T-helper 17 cell (primary cell): Measurements from ENCODE around the gene NLK. TPM values are rescaled to one million over a fixed set of nuclear protein-coding genes. Genes with fewer than 3 reads are reported as not detected.
"Not testable (repeated sequence)": the region's sequence is repeated elsewhere in the genome, so short reads cannot be mapped to it uniquely, and the experiment has no call there.

ENCODE experiments used
- ATAC-seq: fragments of 150-1000 bp; cut with Tn5 transposase; 2 replicates; pipeline ENCODE4 v1.10.0; 2021; ENCODE audit warnings: mild to moderate bottlenecking, moderate library complexity
- DNase-seq, 3 donors: peaks; one replicate each; pipeline versions ENCODE4 v3.0.0 to v3.0.0-alpha.2; 2020 to 2021
- H3K9me3 ChIP-seq: one replicate; pipeline ENCODE4 v1.7.0; 2013; ENCODE audit warnings: low read length, mild to moderate bottlenecking; ENCODE audit not compliant: control insufficient read depth, poor library complexity, severe bottlenecking
- H3K27ac Mint-ChIP-seq: one replicate; pipeline ENCODE4 v1.8.0; 2022; ENCODE audit warnings: mild to moderate bottlenecking, moderate library complexity, mixed read lengths
- H3K27me3 Mint-ChIP-seq: one replicate; pipeline ENCODE4 v1.8.0; 2022; ENCODE audit warnings: mixed read lengths
- H3K36me3 Mint-ChIP-seq: one replicate; pipeline ENCODE4 v1.8.0; 2022; ENCODE audit warnings: low read depth, mixed read lengths
- H3K4me1 Mint-ChIP-seq: one replicate; pipeline ENCODE4 v1.8.0; 2022; ENCODE audit warnings: mild to moderate bottlenecking, mixed read lengths
- H3K4me3 Mint-ChIP-seq: one replicate; pipeline ENCODE4 v1.8.0; 2022; ENCODE audit warnings: mild to moderate bottlenecking, moderate library complexity, mixed read lengths
- total RNA-seq, 4 donors: library from RNA in 2 of 4; stranded (reverse) in 2 of 4; gene quantifications; one replicate each; pipeline ENCODE4 v1.2.3 and lab custom pipeline; 2022 to 2026

NLK gene
- total RNA-seq, 2 donors from 2014 or later, result 12.3 to 15.1 TPM

GRCh38 chr17:28139822-28140221, 97.3 kb downstream of the NLK start:
- Mint-ChIP-seq H3K4me3 (no peak overlapping the region), H3K27ac (no peak overlapping the region), H3K36me3 (peaks cover 3% of the 10 kb centered on the region), H3K4me1 (no peaks in the 10 kb centered on the region), H3K27me3 (no peaks in the 10 kb centered on the region)
- H3K9me3 ChIP-seq, result no peaks in the 10 kb centered on the region
- ATAC-seq, result no peak
- no peak for DNase-seq

DNA sequence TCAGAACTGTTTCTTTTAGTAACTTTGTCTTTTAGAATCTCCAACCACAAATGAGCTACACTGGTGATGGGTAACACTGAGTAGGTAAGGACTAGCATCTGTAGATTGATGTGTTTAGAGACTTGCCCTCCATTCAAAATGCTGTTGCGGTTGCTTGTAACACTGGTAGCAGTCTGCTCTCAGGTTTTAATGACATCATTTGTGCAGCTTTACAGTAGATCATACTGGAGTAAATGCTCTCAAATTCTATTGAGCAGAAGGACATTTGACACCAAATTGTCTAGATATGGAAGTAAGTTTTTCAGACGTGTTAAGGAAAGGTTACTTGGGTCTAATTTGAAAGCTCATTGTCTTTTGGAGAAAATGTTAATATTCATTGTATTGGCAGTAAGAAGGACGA, 98.8 kb downstream of the NLK start:
- H3K27me3 Mint-ChIP-seq, result no peaks in the 10 kb centered on the region
- H3K9me3 ChIP-seq, result no peaks in the 10 kb centered on the region
- ATAC-seq (no peak), DNase-seq (no peak)
- H3K4me1 Mint-ChIP-seq, result no peaks in the 10 kb centered on the region
- no peak overlapping the region for H3K27ac Mint-ChIP-seq
- peaks cover 3% of the 10 kb centered on the region for H3K36me3 Mint-ChIP-seq
- no peak overlapping the region for H3K4me3 Mint-ChIP-seq

GRCh38 chr17:28141773-28142172, 99.3 kb downstream of the NLK start:
- Mint-ChIP-seq H3K4me1 (no peaks in the 10 kb centered on the region), H3K27me3 (no peaks in the 10 kb centered on the region), H3K36me3 (peaks cover 3% of the 10 kb centered on the region), H3K27ac (no peak overlapping the region), H3K4me3 (no peak overlapping the region)
- DNase-seq, result no peak
- H3K9me3 ChIP-seq, result no peaks in the 10 kb centered on the region
- ATAC-seq, result no peak

GRCh38 chr17:28142305-28142704, 99.8 kb downstream of the NLK start:
- no peaks in the 10 kb centered on the region for H3K9me3 ChIP-seq
- H3K27me3 Mint-ChIP-seq, result no peaks in the 10 kb centered on the region
- H3K4me1 Mint-ChIP-seq, result no peaks in the 10 kb centered on the region
- ATAC-seq (no peak), DNase-seq (no peak)
- H3K4me3 Mint-ChIP-seq, result no peak overlapping the region
- H3K27ac Mint-ChIP-seq, result no peak overlapping the region
- H3K36me3 Mint-ChIP-seq, result peaks cover 3% of the 10 kb centered on the region

DNA sequence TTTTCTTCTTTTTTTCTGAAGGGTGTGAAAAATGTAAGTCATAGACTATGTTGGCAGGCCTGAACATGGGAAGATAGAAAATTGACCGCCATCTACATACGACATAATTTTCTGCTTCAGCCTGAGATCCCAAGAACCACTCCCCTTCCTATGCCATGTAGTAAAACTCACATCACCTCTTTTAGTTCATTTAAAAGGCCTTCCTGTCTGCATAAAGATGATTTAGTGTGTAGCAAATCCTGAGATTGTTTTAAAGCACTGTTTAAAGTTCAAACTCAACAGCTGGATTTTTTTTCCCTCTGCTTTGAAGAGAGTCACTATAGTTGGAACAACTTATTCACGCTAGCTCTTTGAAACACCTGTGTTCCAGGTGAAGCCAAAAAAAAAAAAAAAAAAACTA, 101.5 kb downstream of the NLK start:
- H3K4me1 Mint-ChIP-seq, result no peaks in the 10 kb centered on the region
- H3K36me3 Mint-ChIP-seq, result peaks cover 3% of the 10 kb centered on the region
- H3K27me3 Mint-ChIP-seq, result no peaks in the 10 kb centered on the region
- H3K27ac Mint-ChIP-seq, result no peak overlapping the region
- no peaks in the 10 kb centered on the region for H3K9me3 ChIP-seq
- ATAC-seq (no peak), DNase-seq (no peak)
- H3K4me3 Mint-ChIP-seq, result no peak overlapping the region

- DNase-seq, result no peak
- no peak for ATAC-seq
- no peaks in the 10 kb centered on the region for H3K9me3 ChIP-seq
- Mint-ChIP-seq H3K4me3 (no peak overlapping the region), H3K27me3 (no peaks in the 10 kb centered on the region), H3K36me3 (peaks cover 2% of the 10 kb centered on the region), H3K27ac (no peak overlapping the region), H3K4me1 (peaks cover 3% of the 10 kb centered on the region)
These were observed 102.9 kb downstream of the NLK start for GRCh38 chr17:28145348-28145747.

DNA sequence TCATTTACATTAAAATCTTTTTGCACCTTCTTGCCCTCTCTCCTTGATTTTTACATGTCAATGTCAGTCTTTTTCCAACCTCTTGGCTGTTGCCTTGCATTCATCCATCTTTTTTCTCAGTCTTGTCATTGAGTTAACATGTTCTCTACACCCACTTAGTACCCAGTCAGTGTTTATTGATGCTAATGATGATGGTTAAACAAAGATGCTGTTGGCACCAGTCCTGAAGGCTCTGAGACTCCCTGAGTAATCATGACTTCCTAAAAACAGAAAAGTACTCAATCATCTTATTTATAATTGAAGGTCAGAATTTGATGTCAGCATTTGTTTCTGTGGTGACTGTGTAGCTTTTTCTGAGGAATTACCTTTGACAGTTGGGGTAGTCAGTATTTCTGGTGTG, 104.5 kb downstream of the NLK start:
- no peak for ATAC-seq
- no peaks in the 10 kb centered on the region for H3K27me3 Mint-ChIP-seq
- no peaks in the 10 kb centered on the region for H3K9me3 ChIP-seq
- peaks cover 3% of the 10 kb centered on the region for H3K4me1 Mint-ChIP-seq
- no peak overlapping the region for H3K4me3 Mint-ChIP-seq
- DNase-seq, result no peak
- peaks cover 2% of the 10 kb centered on the region for H3K36me3 Mint-ChIP-seq
- no peak overlapping the region for H3K27ac Mint-ChIP-seq

DNA sequence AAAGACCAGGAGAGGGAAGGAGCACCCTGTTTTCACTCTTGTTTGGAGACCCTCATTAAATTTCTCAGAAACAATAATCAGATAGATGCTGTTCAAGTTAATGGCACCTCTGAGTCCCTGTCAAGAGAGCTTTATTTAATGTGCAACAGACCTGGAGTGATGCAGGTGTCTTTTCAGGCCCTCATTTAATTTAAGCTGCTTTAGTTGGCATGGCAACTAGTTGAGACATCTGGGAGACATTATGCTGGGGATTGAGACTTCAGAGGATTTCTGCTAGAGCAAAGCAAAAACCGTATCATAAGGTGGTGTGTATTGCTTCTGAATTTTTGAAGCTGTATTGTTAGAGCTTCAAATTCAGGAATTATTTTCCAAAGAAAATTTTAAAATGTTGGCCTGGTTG, 108.5 kb downstream of the NLK start:
- H3K36me3 Mint-ChIP-seq, result peaks cover 2% of the 10 kb centered on the region
- ATAC-seq, result no peak
- H3K27me3 Mint-ChIP-seq, result no peaks in the 10 kb centered on the region
- H3K9me3 ChIP-seq, result no peaks in the 10 kb centered on the region
- H3K27ac Mint-ChIP-seq, result no peak overlapping the region
- peaks cover 3% of the 10 kb centered on the region for H3K4me1 Mint-ChIP-seq
- DNase-seq, result no peak
- H3K4me3 Mint-ChIP-seq, result no peak overlapping the region

- Mint-ChIP-seq H3K27ac (no peak overlapping the region), H3K4me3 (no peak overlapping the region), H3K36me3 (peaks cover 2% of the 10 kb centered on the region), H3K27me3 (no peaks in the 10 kb centered on the region), H3K4me1 (peaks cover 5% of the 10 kb centered on the region)
- no peaks in the 10 kb centered on the region for H3K9me3 ChIP-seq
- DNase-seq (no peak), ATAC-seq (no peak)
These were observed 111.7 kb downstream of the NLK start for GRCh38 chr17:28154214-28154613.

- not testable (repeated sequence) for H3K4me3 Mint-ChIP-seq, H3K27me3 Mint-ChIP-seq, H3K36me3 Mint-ChIP-seq, DNase-seq, ATAC-seq, H3K9me3 ChIP-seq, H3K4me1 Mint-ChIP-seq, H3K27ac Mint-ChIP-seq
These were observed 112.9 kb downstream of the NLK start for GRCh38 chr17:28155405-28155804.

DNA sequence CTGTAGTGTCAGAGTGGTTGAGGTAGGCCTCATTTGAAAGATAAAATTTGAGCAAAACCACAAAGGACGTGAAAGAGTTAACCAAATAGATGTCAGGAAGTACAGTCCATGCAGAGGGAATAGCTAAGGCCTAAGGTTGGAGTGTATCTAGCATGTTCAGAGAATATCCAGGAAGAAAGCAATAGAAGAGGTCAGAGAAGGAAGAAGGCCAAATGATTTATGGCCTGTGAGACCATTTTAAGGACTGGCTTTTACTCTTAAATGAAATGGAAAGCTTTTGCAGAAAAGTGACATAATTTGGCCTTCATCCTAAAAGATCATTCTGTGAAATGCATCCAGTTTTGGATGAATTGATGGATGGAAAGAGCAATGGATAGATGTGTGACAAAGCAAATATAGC, 116.5 kb downstream of the NLK start:
- Mint-ChIP-seq H3K4me1 (peaks cover 2% of the 10 kb centered on the region), H3K4me3 (no peak overlapping the region), H3K36me3 (peaks cover 3% of the 10 kb centered on the region), H3K27me3 (no peaks in the 10 kb centered on the region), H3K27ac (no peak overlapping the region)
- no peaks in the 10 kb centered on the region for H3K9me3 ChIP-seq
- ATAC-seq, result no peak
- no peak for DNase-seq

DNA sequence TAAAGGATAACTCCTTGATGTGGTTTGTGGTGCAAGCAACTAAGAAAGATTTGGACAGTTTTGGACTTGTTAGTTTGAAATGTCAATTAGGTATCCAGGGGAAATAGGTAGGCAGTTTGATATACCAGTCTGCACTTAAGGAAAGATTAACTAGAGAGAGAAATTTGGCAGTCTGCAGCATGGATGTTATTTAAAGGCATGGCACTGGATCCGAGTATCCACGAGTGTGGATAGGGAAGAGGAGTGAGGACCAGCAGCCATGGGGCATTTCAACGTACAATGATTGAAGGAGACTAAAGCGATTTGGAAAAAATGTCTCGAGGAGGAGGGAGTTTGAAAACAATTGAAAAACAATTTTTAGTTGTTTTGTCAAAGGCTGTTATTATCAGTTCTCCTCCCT, 117.4 kb downstream of the NLK start:
- Mint-ChIP-seq H3K27ac (no peak overlapping the region), H3K4me3 (no peak overlapping the region), H3K4me1 (peaks cover 2% of the 10 kb centered on the region), H3K36me3 (peaks cover 3% of the 10 kb centered on the region), H3K27me3 (no peaks in the 10 kb centered on the region)
- DNase-seq (no peak), ATAC-seq (no peak)
- no peaks in the 10 kb centered on the region for H3K9me3 ChIP-seq

GRCh38 chr17:28160610-28161009, 118.1 kb downstream of the NLK start:
- no peaks in the 10 kb centered on the region for H3K27me3 Mint-ChIP-seq
- ATAC-seq (no peak), DNase-seq (no peak)
- peaks cover 2% of the 10 kb centered on the region for H3K4me1 Mint-ChIP-seq
- no peaks in the 10 kb centered on the region for H3K9me3 ChIP-seq
- H3K36me3 Mint-ChIP-seq, result peaks cover 3% of the 10 kb centered on the region
- H3K27ac Mint-ChIP-seq, result peak overlapping the region; percentile 11
- no peak overlapping the region for H3K4me3 Mint-ChIP-seq

GRCh38 chr17:28161311-28161710, 118.8 kb downstream of the NLK start:
- H3K4me1 Mint-ChIP-seq, result peaks cover 2% of the 10 kb centered on the region
- no peak for DNase-seq

GRCh38 chr17:28166478-28166877, 124.0 kb downstream of the NLK start:
- no peak overlapping the region for H3K27ac Mint-ChIP-seq
- H3K4me1 Mint-ChIP-seq, result peaks cover 5% of the 10 kb centered on the region
- DNase-seq (no peak), ATAC-seq (no peak)
- H3K27me3 Mint-ChIP-seq, result no peaks in the 10 kb centered on the region
- H3K9me3 ChIP-seq, result no peaks in the 10 kb centered on the region
- no peak overlapping the region for H3K4me3 Mint-ChIP-seq
- H3K36me3 Mint-ChIP-seq, result peaks cover 9% of the 10 kb centered on the region

More at GRCh38 chr17:28161311-28161710, 118.8 kb downstream of the NLK start:
- H3K27me3 Mint-ChIP-seq, result no peaks in the 10 kb centered on the region
- no peak overlapping the region for H3K4me3 Mint-ChIP-seq
- no peaks in the 10 kb centered on the region for H3K9me3 ChIP-seq
- no peak for ATAC-seq
- peaks cover 3% of the 10 kb centered on the region for H3K36me3 Mint-ChIP-seq
- H3K27ac Mint-ChIP-seq, result peak overlapping the region; percentile 11
